Cortex of kidney (tissue), 1 donor: Measurements from ENCODE around the gene CLASP1.

Experiments
- DNase-seq: peaks from one replicate; lab custom pipeline; 2025; lab: John Stamatoyannopoulos, UW

Gene CLASP1

GRCh38 chr2:121539750-121540469 lies 109.4 kb downstream of the CLASP1 start:
- DNase-seq, result no peak

- no peak for DNase-seq
Observed at GRCh38 chr2:121536850-121537557, 112.3 kb downstream of the CLASP1 start.

- no peak for DNase-seq
Observed at GRCh38 chr2:121536347-121536746, 112.9 kb downstream of the CLASP1 start.

GRCh38 chr2:121534007-121534406 lies 115.3 kb downstream of the CLASP1 start:
- no peak for DNase-seq

- no peak for DNase-seq
Observed at GRCh38 chr2:121532894-121533293, 116.4 kb downstream of the CLASP1 start.

GRCh38 chr2:121532347-121532766 lies 116.9 kb downstream of the CLASP1 start:
- no peak for DNase-seq

- no peak for DNase-seq
Observed at GRCh38 chr2:121530212-121530705, 119.0 kb downstream of the CLASP1 start.

- no peak for DNase-seq
Observed at GRCh38 chr2:121529439-121530211, 119.6 kb downstream of the CLASP1 start.

- DNase-seq, result no peak
Observed at GRCh38 chr2:121527009-121527682, 122.1 kb downstream of the CLASP1 start.

- no peak for DNase-seq
Observed at GRCh38 chr2:121524685-121525425, 124.4 kb downstream of the CLASP1 start.

- no peak for DNase-seq
Observed at GRCh38 chr2:121521359-121521758, 127.9 kb downstream of the CLASP1 start.

GRCh38 chr2:121520641-121520994 lies 128.6 kb downstream of the CLASP1 start:
- no peak for DNase-seq

GRCh38 chr2:121519732-121520640 lies 129.3 kb downstream of the CLASP1 start:
- no peak for DNase-seq

- DNase-seq, result no peak
Observed at GRCh38 chr2:121519153-121519552, 130.1 kb downstream of the CLASP1 start.

- no peak for DNase-seq
Observed at GRCh38 chr2:121513597-121514333, 135.5 kb downstream of the CLASP1 start.

GRCh38 chr2:121510857-121511256 lies 138.4 kb downstream of the CLASP1 start:
- no peak for DNase-seq

GRCh38 chr2:121506621-121507020 lies 142.6 kb downstream of the CLASP1 start:
- DNase-seq, result no peak

- DNase-seq, result no peak
Observed at GRCh38 chr2:121505986-121506586, 143.2 kb downstream of the CLASP1 start.

GRCh38 chr2:121505005-121505404 lies 144.3 kb downstream of the CLASP1 start:
- no peak for DNase-seq
